IMR-90 (cell line): Measurements from ENCODE around the gene SRCIN1. TPM values are rescaled to one million over a fixed set of nuclear protein-coding genes. Genes with fewer than 3 reads are reported as not detected.
A peak's percentile ranks its signal among the peaks of the same experiment; 100 is the strongest.
"Not testable (repeated sequence)": the region's sequence is repeated elsewhere in the genome, so short reads cannot be mapped to it uniquely, and the experiment has no call there.

Experiments used
- ATAC-seq: fragments of 200-7000 bp; cut with Tn5 transposase; 2 replicates; pipeline ENCODE4 v1.9.1; 2020; ENCODE audit warnings: low read depth, mild to moderate bottlenecking, moderate library complexity
- BruUV-seq: library from RNA; stranded (reverse); fragments of 400-500 nt; replicated peaks from 2 replicates; lab custom pipeline; 2021; lab: Mats Ljungman, UMichigan
- CTCF ChIA-PET: fragments of 300-600 bp; formaldehyde crosslinking; extraction: SDS; loops from one replicate; lab custom pipeline; 2021; ENCODE audit warnings: antibody characterized with exemption; lab: Yijun Ruan, JAX
- POLR2A ChIA-PET: fragments of 300-600 bp; sonication (Branson Sonifier 250); formaldehyde crosslinking; loops from one replicate; lab custom pipeline; 2022; ENCODE audit warnings: antibody characterized with exemption; ENCODE audit not compliant: unreplicated experiment; lab: Charles Lee
- DNase-seq: peaks from one replicate; pipeline ENCODE4 v3.0.0; 2013
- H2AFZ ChIP-seq: replicated peaks from 2 replicates; pipeline ENCODE3; 2013; ENCODE audit warnings: low read length, mild to moderate bottlenecking; ENCODE audit not compliant: poor library complexity
- H2AK5ac ChIP-seq: 2 replicates; pipeline ENCODE4 v1.6.1; 2013; ENCODE audit warnings: low read depth, low read length, inconsistent platforms
- H2AK9ac ChIP-seq: replicated peaks from 2 replicates; pipeline ENCODE3; 2013; ENCODE audit warnings: mild to moderate bottlenecking, low read depth, low read length, moderate library complexity; ENCODE audit not compliant: poor library complexity
- H2BK120ac ChIP-seq: 2 replicates; pipeline ENCODE4 v1.6.1; 2013; ENCODE audit warnings: low read depth, low read length, inconsistent platforms
- H2BK15ac ChIP-seq: 3 replicates; pipeline ENCODE4 v1.6.1; 2013; ENCODE audit warnings: low read depth, low read length, inconsistent platforms
- H2BK20ac ChIP-seq: 2 replicates; pipeline ENCODE4 v1.6.1; 2013; ENCODE audit warnings: low read depth, mild to moderate bottlenecking, inconsistent platforms, low read length, moderate library complexity
- H2BK5ac ChIP-seq: 2 replicates; pipeline ENCODE4 v1.6.1; 2013; ENCODE audit warnings: mild to moderate bottlenecking, low read depth, low read length, inconsistent platforms; ENCODE audit not compliant: poor library complexity, severe bottlenecking
- H3K14ac ChIP-seq: replicated peaks from 2 replicates; pipeline ENCODE4 v1.6.1; 2013; ENCODE audit warnings: low read depth, low read length, inconsistent platforms
- H3K18ac ChIP-seq: 2 replicates; pipeline ENCODE4 v1.6.1; 2013; ENCODE audit warnings: low read depth, low read length, control low read depth
- H3K23ac ChIP-seq: 2 replicates; pipeline ENCODE4 v1.6.1; 2013; ENCODE audit warnings: low read depth, low read length, inconsistent platforms
- H3K27ac ChIP-seq: 2 replicates; pipeline ENCODE4 v1.5.1; 2013; ENCODE audit warnings: mild to moderate bottlenecking, control low read depth, low read length; ENCODE audit not compliant: insufficient read depth
- H3K27me3 ChIP-seq: 2 replicates; pipeline ENCODE4 v1.6.1; 2013; ENCODE audit warnings: low read length; ENCODE audit not compliant: control insufficient read depth, insufficient read depth
- H3K36me3 ChIP-seq: 2 replicates; pipeline ENCODE4 v1.6.1; 2013; ENCODE audit warnings: low read length, mixed read lengths; ENCODE audit not compliant: control insufficient read depth, insufficient read depth
- H3K4ac ChIP-seq: 2 replicates; pipeline ENCODE4 v1.6.1; 2013; ENCODE audit warnings: low read depth, low read length, inconsistent platforms
- H3K4me1 ChIP-seq: 2 replicates; pipeline ENCODE4 v1.6.1; 2013; ENCODE audit warnings: low read length, mixed read lengths; ENCODE audit not compliant: control insufficient read depth, insufficient read depth
- H3K4me2 ChIP-seq: 2 replicates; pipeline ENCODE4 v1.6.1; 2013; ENCODE audit warnings: low read depth, mild to moderate bottlenecking, control low read depth, low read length, moderate library complexity
- H3K4me3 ChIP-seq: 2 replicates; pipeline ENCODE4 v1.5.1; 2013; ENCODE audit warnings: low read depth, mild to moderate bottlenecking, control low read depth, low read length, moderate library complexity; ENCODE audit not compliant: insufficient read depth
- H3K56ac ChIP-seq: 2 replicates; pipeline ENCODE4 v1.6.1; 2013; ENCODE audit warnings: low read length, inconsistent platforms; ENCODE audit not compliant: insufficient read depth; ENCODE audit errors: extremely low read depth
- H3K79me1 ChIP-seq, 2 experiments: 2 replicates each; pipeline ENCODE4 v1.6.1; 2013; ENCODE audit warnings: low read length in 2 of 2, inconsistent platforms in 1 of 2, low read depth in 1 of 2
- H3K9ac ChIP-seq: 2 replicates; pipeline ENCODE4 v1.6.1; 2013; ENCODE audit warnings: low read depth, low read length, control low read depth
- H3K9me1 ChIP-seq: 2 replicates; pipeline ENCODE4 v1.6.1; 2013; ENCODE audit warnings: low read length, inconsistent platforms; ENCODE audit not compliant: insufficient read depth
- H3K9me3 ChIP-seq: 2 replicates; pipeline ENCODE4 v1.6.1; 2013; ENCODE audit warnings: low read length; ENCODE audit not compliant: control insufficient read depth, insufficient read depth
- H4K20me1 ChIP-seq: 2 replicates; pipeline ENCODE4 v1.6.1; 2013; ENCODE audit warnings: low read length, inconsistent platforms; ENCODE audit not compliant: insufficient read depth
- H4K5ac ChIP-seq: 2 replicates; pipeline ENCODE4 v1.6.1; 2013; ENCODE audit warnings: mild to moderate bottlenecking, low read depth, low read length, control low read depth
- H4K8ac ChIP-seq, 2 experiments: 2 replicates each; pipeline ENCODE4 v1.6.1; 2013; ENCODE audit warnings: low read depth in 2 of 2, low read length in 2 of 2, control low read depth in 1 of 2, inconsistent platforms in 1 of 2
- H4K91ac ChIP-seq: 2 replicates; pipeline ENCODE4 v1.6.1; 2013; ENCODE audit warnings: low read depth, low read length, inconsistent platforms; ENCODE audit not compliant: insufficient read depth
- RAD21 ChIP-seq: IDR thresholded peaks from 2 replicates; pipeline ENCODE4 v1.6.1; 2012; ENCODE audit warnings: low read length, improper control_type of control experiment
- SMC3 ChIP-seq: fragments of 150-350 bp; IDR thresholded peaks from 2 replicates; pipeline ENCODE4 v1.6.1; 2016; ENCODE audit warnings: low read depth, mild to moderate bottlenecking, antibody characterized with exemption, low read length, moderate library complexity
- WGBS, 2 experiments: methylation state at CpG; one replicate each; pipeline versions ENCODE4 v1.1.5 to v1.1.7; 2013; ENCODE audit warnings: missing lambda C conversion rate in 2 of 2; ENCODE audit not compliant: insufficient read length in 1 of 2; ENCODE audit errors: extremely low coverage in 2 of 2; 5-methylcytosine and 5-hydroxymethylcytosine counted together
- dilution Hi-C: fragments of 300-500 bp; cut with HindIII; formaldehyde crosslinking; loops from one replicate; pipeline ENCODE4 v1.14.3; 2018; ENCODE audit warnings: low sequenced_read_pairs; ENCODE audit not compliant: unreplicated experiment
- in situ Hi-C: fragments of 300-500 bp; cut with MboI; formaldehyde crosslinking; loops from 3 replicates; pipeline ENCODE4 v1.14.3; 2019; ENCODE audit warnings: low sequenced_read_pairs, inconsistent platforms, mixed read lengths
- intact Hi-C: fragments of 100-400 bp; cut with micrococcal nuclease; formaldehyde crosslinking; loops from 2 replicates; pipeline ENCODE4 v1.10.0; 2022
- polyA plus RNA-seq, 3 experiments: library from polyadenylated mRNA; depleted of rRNA; stranded (reverse); fragments of >200 nt; gene quantifications; 2 replicates each; pipeline ENCODE4 v1.2.3, GENCODE V29; 2012; ENCODE audit warnings: low replicate concordance in 1 of 3
- total RNA-seq: library from RNA; depleted of rRNA; stranded (reverse); fragments of >200 nt; gene quantifications from 2 replicates; pipeline ENCODE4 v1.2.3, GENCODE V29; 2012
- TF ChIP-seq, protein P1 (sequence below): conservative IDR thresholded peaks from 2 replicates; pipeline ENCODE4 v1.5.1; 2012; ENCODE audit warnings: mild to moderate bottlenecking, low read depth, low read length, improper control_type of control experiment

SRCIN1 gene
- total and polyA plus RNA-seq, 2 of the 4 experiments (the other 2 are of a cell fraction), result not detected

DNA sequence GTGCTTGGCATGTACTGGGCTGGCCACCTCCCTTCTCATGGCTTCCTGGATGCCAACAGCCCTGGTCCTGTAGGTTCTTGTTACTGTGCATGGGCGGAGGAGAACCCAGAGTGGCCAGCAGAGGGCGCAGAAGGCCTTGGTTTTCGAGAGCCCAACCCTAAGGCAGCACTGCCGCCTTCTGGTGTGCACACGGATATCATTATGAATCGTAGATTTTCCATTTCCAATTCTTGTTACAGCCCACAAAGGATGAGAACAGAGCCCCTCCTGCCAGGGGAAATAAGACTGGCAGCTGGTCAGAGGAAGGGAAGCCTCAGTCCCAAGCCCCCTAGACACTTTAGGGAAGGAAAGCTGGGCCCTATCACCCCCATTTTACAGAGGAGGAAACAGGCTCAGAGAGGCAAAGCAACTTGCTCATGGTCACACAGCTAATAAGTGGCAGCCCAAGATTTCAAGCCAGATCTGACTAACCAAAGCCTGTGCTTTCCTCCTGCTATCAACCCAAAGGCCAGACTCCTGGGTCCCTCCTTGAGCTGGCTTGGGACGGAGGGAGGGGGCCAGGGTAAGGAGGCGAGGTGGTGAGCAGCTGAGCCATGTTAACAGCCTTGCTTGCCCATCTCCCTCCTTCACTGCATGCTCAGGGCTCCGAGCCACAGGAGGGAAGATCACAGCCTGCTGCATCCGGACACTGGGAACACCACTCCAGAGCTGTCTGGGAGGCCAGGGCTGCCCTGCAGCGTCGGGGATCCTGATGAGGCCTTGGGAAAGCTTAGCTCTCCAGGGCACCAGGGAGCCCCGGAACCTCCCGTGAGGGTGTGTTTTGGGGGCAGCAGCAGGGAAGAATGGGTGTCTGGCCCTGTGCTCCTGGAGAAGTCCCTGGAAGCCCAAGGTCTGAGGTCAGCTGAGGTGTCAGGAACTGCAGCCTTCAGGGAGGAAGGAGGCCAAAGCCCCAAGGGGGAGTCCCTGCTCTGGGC lies 113.4 kb downstream of the SRCIN1 start:
- BruUV-seq, H3K4me3 ChIP-seq, H2BK20ac ChIP-seq, H3K27me3 ChIP-seq, H3K9me1 ChIP-seq, H3K14ac ChIP-seq, H4K91ac ChIP-seq, dilution Hi-C loops, H2AK9ac ChIP-seq, H3K23ac ChIP-seq, H2BK15ac ChIP-seq, H3K9me3 ChIP-seq, H4K8ac ChIP-seq, H2BK120ac ChIP-seq, H3K27ac ChIP-seq, H3K18ac ChIP-seq, H3K4me2 ChIP-seq, H3K4me1 ChIP-seq, H4K5ac ChIP-seq, H2BK5ac ChIP-seq, H2AFZ ChIP-seq, POLR2A ChIA-PET, H2AK5ac ChIP-seq, H3K9ac ChIP-seq, H3K4ac ChIP-seq, H3K56ac ChIP-seq: not testable (repeated sequence)
- in situ Hi-C loops (loop anchor here (25.0 kb wide), 1 partner anchor 130 kb away; the partner anchor contains the start of gene SOCS7), intact Hi-C loops (loop anchor here (1.0 kb wide), 1 partner anchor 175 kb away; no protein-coding TSS in a partner anchor)
- Histone ChIP-seq H3K36me3 (peaks cover 58% of the 10 kb centered on the region), H4K20me1 (peaks cover 13% of the 10 kb centered on the region), H3K79me1 (peaks cover 15 to 29% of the 10 kb centered on the region in 2 experiments)
- TF ChIP-seq RAD21 (peak; percentile 78), SMC3 (peak; percentile 67)
- TF ChIP-seq, protein P1, sequence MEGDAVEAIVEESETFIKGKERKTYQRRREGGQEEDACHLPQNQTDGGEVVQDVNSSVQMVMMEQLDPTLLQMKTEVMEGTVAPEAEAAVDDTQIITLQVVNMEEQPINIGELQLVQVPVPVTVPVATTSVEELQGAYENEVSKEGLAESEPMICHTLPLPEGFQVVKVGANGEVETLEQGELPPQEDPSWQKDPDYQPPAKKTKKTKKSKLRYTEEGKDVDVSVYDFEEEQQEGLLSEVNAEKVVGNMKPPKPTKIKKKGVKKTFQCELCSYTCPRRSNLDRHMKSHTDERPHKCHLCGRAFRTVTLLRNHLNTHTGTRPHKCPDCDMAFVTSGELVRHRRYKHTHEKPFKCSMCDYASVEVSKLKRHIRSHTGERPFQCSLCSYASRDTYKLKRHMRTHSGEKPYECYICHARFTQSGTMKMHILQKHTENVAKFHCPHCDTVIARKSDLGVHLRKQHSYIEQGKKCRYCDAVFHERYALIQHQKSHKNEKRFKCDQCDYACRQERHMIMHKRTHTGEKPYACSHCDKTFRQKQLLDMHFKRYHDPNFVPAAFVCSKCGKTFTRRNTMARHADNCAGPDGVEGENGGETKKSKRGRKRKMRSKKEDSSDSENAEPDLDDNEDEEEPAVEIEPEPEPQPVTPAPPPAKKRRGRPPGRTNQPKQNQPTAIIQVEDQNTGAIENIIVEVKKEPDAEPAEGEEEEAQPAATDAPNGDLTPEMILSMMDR, result peak; percentile 85
- ATAC-seq (peak; percentile 88), DNase-seq (peak; percentile 84)
- 50% methylated on average over 2 of the region's 14 CpGs; no CpG with 5 or more reads in 1 of the 2 experiments for WGBS, 2 experiments
- CTCF ChIA-PET, result interaction anchor here (0.8 kb wide), 1 partner anchor 12 kb away, joined by 3 read pairs; no protein-coding TSS in a partner anchor
